H1 (cell line): ENCODE measurements around the gene KDM1A. TPM values are rescaled to one million over a fixed set of nuclear protein-coding genes. Genes with fewer than 3 reads are reported as not detected.

Experiments used
- CTCF ChIA-PET: fragments of 300-600 bp; sonication (Branson Sonifier 250); formaldehyde crosslinking; loops from one replicate; lab custom pipeline; 2021; ENCODE audit not compliant: partially characterized antibody; lab: Charles Lee
- POLR2A ChIA-PET: fragments of 300-600 bp; sonication (Branson Sonifier 250); formaldehyde crosslinking; loops from one replicate; lab custom pipeline; 2021; ENCODE audit warnings: inconsistent platforms; ENCODE audit not compliant: partially characterized antibody; lab: Charles Lee
- DNase-seq, 2 experiments: peaks; one replicate each; pipeline versions ENCODE4 v3.0.0 to v3.0.0-alpha.2; 2010 to 2022; ENCODE audit warnings: low spot score in 2 of 2, low read depth in 1 of 2, mixed read lengths in 1 of 2
- FAIRE-seq: peaks from 2 replicates; lab custom pipeline; 2011; peaks lifted over from hg19 to GRCh38; lab: Jason Lieb, UNC
- H2AFZ ChIP-seq: 2 replicates; pipeline ENCODE4 v1.8.1; 2012; ENCODE audit warnings: low read length, inconsistent platforms
- H2AK5ac ChIP-seq: 2 replicates; pipeline ENCODE4 v1.6.1; 2013; ENCODE audit warnings: low read depth, low read length
- H2BK120ac ChIP-seq: replicated peaks from 2 replicates; pipeline ENCODE3; 2013; ENCODE audit warnings: low read depth, low read length, inconsistent platforms
- H2BK12ac ChIP-seq: 2 replicates; pipeline ENCODE4 v1.6.1; 2013; ENCODE audit warnings: low read depth, low read length
- H2BK15ac ChIP-seq: 2 replicates; pipeline ENCODE4 v1.6.1; 2013; ENCODE audit warnings: low read length
- H2BK20ac ChIP-seq: 2 replicates; pipeline ENCODE4 v1.6.1; 2013; ENCODE audit warnings: low read length
- H2BK5ac ChIP-seq: 2 replicates; pipeline ENCODE4 v1.6.1; 2013; ENCODE audit warnings: low read depth, low read length
- H3K14ac ChIP-seq: 2 replicates; pipeline ENCODE4 v1.6.1; 2013; ENCODE audit warnings: inconsistent platforms; ENCODE audit not compliant: insufficient read length
- H3K18ac ChIP-seq: 2 replicates; pipeline ENCODE4 v1.6.1; 2013; ENCODE audit warnings: low read length; ENCODE audit errors: extremely low read depth
- H3K23ac ChIP-seq: 2 replicates; pipeline ENCODE4 v1.6.1; 2013; ENCODE audit warnings: inconsistent platforms; ENCODE audit not compliant: insufficient read length
- H3K23me2 ChIP-seq: 2 replicates; pipeline ENCODE4 v1.6.1; 2013; ENCODE audit warnings: low read depth, low read length
- H3K27ac ChIP-seq: 2 replicates; pipeline ENCODE4 v1.6.1; 2011; ENCODE audit warnings: low read depth, low read length, inconsistent platforms
- H3K27me3 ChIP-seq, 4 experiments: replicated peaks in 1 of 4; 1 replicate in 1 of 4; 2 replicates in 3 of 4; pipeline versions ENCODE4 v1.6.1 to v1.8.1; 2011 to 2013; ENCODE audit warnings: low read length in 3 of 4, mild to moderate bottlenecking in 3 of 4, inconsistent platforms in 2 of 4, mixed read lengths in 2 of 4, moderate library complexity in 1 of 4; ENCODE audit not compliant: control insufficient read depth in 3 of 4, insufficient read depth in 3 of 4; ENCODE audit errors: extremely low read depth in 1 of 4
- H3K36me3 ChIP-seq, 4 experiments: 2 replicates each; pipeline versions ENCODE4 v1.6.1 to v1.8.1; 2011 to 2013; ENCODE audit warnings: mild to moderate bottlenecking in 4 of 4, low read length in 3 of 4, moderate library complexity in 2 of 4, control low read depth in 1 of 4, inconsistent platforms in 1 of 4; ENCODE audit not compliant: insufficient read depth in 4 of 4, control insufficient read depth in 2 of 4
- H3K4ac ChIP-seq: replicated peaks from 2 replicates; pipeline ENCODE3; 2013; ENCODE audit warnings: low read length, low read depth, mixed read lengths, inconsistent platforms; ENCODE audit not compliant: insufficient read length
- H3K4me1 ChIP-seq, 4 experiments: replicated peaks in 1 of 4; 1 replicate in 1 of 4; 2 replicates in 3 of 4; pipeline versions ENCODE4 v1.6.1 to v1.8.1; 2011 to 2013; ENCODE audit warnings: low read length in 3 of 4, inconsistent platforms in 2 of 4, mixed read lengths in 1 of 4; ENCODE audit not compliant: insufficient read depth in 4 of 4, control insufficient read depth in 3 of 4
- H3K4me2 ChIP-seq, 2 experiments: 2 replicates each; pipeline versions ENCODE4 v1.6.1 to v1.8.1; 2011 to 2013; ENCODE audit warnings: low read depth in 2 of 2, low read length in 2 of 2, control low read depth in 1 of 2, inconsistent platforms in 1 of 2, mild to moderate bottlenecking in 1 of 2; ENCODE audit not compliant: insufficient read depth in 1 of 2
- H3K4me3 ChIP-seq, 4 experiments: fragments of 200-600, 300-600 bp in 1 of 4; sonication (generic), shearing (Covaris generic), sonication (Bioruptor Twin) in 1 of 4; 2 replicates each; pipeline versions ENCODE4 v1.5.1 to v1.8.1; 2011 to 2016; ENCODE audit warnings: low read length in 4 of 4, low read depth in 3 of 4, control low read depth in 2 of 4, inconsistent platforms in 2 of 4, mild to moderate bottlenecking in 2 of 4, mixed read lengths in 1 of 4, moderate library complexity in 1 of 4; ENCODE audit not compliant: insufficient read depth in 2 of 4; ENCODE audit errors: extremely low read depth in 1 of 4
- H3K56ac ChIP-seq: replicated peaks from 2 replicates; pipeline ENCODE3; 2013; ENCODE audit warnings: low read depth, mild to moderate bottlenecking, mixed read lengths, low read length, inconsistent platforms; ENCODE audit not compliant: insufficient read length
- H3K79me1 ChIP-seq: 2 replicates; pipeline ENCODE4 v1.6.1; 2013; ENCODE audit warnings: low read depth, low read length, control low read depth
- H3K79me2 ChIP-seq, 2 experiments: 2 replicates each; pipeline versions ENCODE4 v1.6.1 to v1.8.1; 2012 to 2013; ENCODE audit warnings: low read length in 2 of 2, mild to moderate bottlenecking in 2 of 2, inconsistent platforms in 1 of 2; ENCODE audit not compliant: insufficient read depth in 2 of 2, control insufficient read depth in 1 of 2
- H3K9ac ChIP-seq, 4 experiments: replicated peaks in 1 of 4; 1 replicate in 1 of 4; 2 replicates in 3 of 4; pipeline versions ENCODE4 v1.6.1 to v1.8.1; 2011 to 2013; ENCODE audit warnings: low read depth in 3 of 4, low read length in 3 of 4, control low read depth in 2 of 4, mild to moderate bottlenecking in 2 of 4, moderate library complexity in 2 of 4, inconsistent platforms in 1 of 4; ENCODE audit errors: extremely low read depth in 1 of 4
- H3K9me3 ChIP-seq, 2 experiments: 2 replicates each; pipeline versions ENCODE4 v1.6.1 to v1.8.1; 2012 to 2013; ENCODE audit warnings: mild to moderate bottlenecking in 2 of 2, moderate library complexity in 2 of 2, control low read depth in 1 of 2, inconsistent platforms in 1 of 2, low read depth in 1 of 2, low read length in 1 of 2, mixed read lengths in 1 of 2; ENCODE audit not compliant: insufficient read depth in 2 of 2
- H4K20me1 ChIP-seq, 2 experiments: replicated peaks in 1 of 2; 2 replicates each; pipeline versions ENCODE3 to v1.8.1; 2011 to 2013; ENCODE audit warnings: inconsistent platforms in 2 of 2, low read length in 2 of 2, mild to moderate bottlenecking in 1 of 2; ENCODE audit not compliant: insufficient read depth in 2 of 2, control insufficient read depth in 1 of 2
- H4K5ac ChIP-seq: 2 replicates; pipeline ENCODE4 v1.6.1; 2013; ENCODE audit warnings: low read length, low read depth, mixed read lengths, inconsistent platforms; ENCODE audit not compliant: insufficient read length
- H4K8ac ChIP-seq: 2 replicates; pipeline ENCODE4 v1.8.0; 2013; ENCODE audit warnings: mild to moderate bottlenecking, moderate library complexity, low read length, inconsistent platforms; ENCODE audit not compliant: insufficient read depth; ENCODE audit errors: extremely low read depth
- H4K91ac ChIP-seq: replicated peaks from 2 replicates; pipeline ENCODE3; 2013; ENCODE audit warnings: low read length, mixed read lengths, inconsistent platforms; ENCODE audit not compliant: insufficient read length
- ASH2L ChIP-seq: fragments of 200-600, 300-600 bp; sonication (generic); IDR thresholded peaks from one replicate; pipeline ENCODE4 v1.7.1; 2017; ENCODE audit warnings: low read length
- CHD2 ChIP-seq: IDR thresholded peaks from 2 replicates; pipeline ENCODE4 v1.6.1; 2012; ENCODE audit warnings: low read length, improper control_type of control experiment
- FOSL1 ChIP-seq: IDR thresholded peaks from 2 replicates; pipeline ENCODE4 v1.6.1; 2011; ENCODE audit warnings: mild to moderate bottlenecking, low read depth, low read length, moderate library complexity; ENCODE audit not compliant: insufficient read depth
- GTF2F1 ChIP-seq: IDR thresholded peaks from 2 replicates; pipeline ENCODE4 v1.6.1; 2012; ENCODE audit warnings: low read depth, low read length, improper control_type of control experiment, borderline replicate concordance
- JUN ChIP-seq: IDR thresholded peaks from 2 replicates; pipeline ENCODE4 v1.6.1; 2011; ENCODE audit warnings: low read depth, mild to moderate bottlenecking, improper control_type of control experiment, low read length
- POU5F1 ChIP-seq: IDR thresholded peaks from 2 replicates; pipeline ENCODE4 v1.6.1; 2011; ENCODE audit warnings: low read depth, mild to moderate bottlenecking, low read length, moderate library complexity
- RBBP5 ChIP-seq: IDR thresholded peaks from 2 replicates; pipeline ENCODE4 v1.7.1; 2012; ENCODE audit warnings: low read depth, mild to moderate bottlenecking, inconsistent platforms, low read length, moderate library complexity, borderline replicate concordance
- RXRA ChIP-seq: IDR thresholded peaks from 2 replicates; pipeline ENCODE4 v1.6.1; 2011; ENCODE audit warnings: low read depth, mild to moderate bottlenecking, low read length, moderate library complexity; ENCODE audit not compliant: insufficient read depth
- SP4 ChIP-seq: IDR thresholded peaks from 2 replicates; pipeline ENCODE4 v1.6.1; 2012; ENCODE audit warnings: low read length, inconsistent platforms
- USF2 ChIP-seq: IDR thresholded peaks from 2 replicates; pipeline ENCODE4 v1.6.1; 2011; ENCODE audit warnings: low read length, improper control_type of control experiment
- WGBS, 2 experiments: shearing (Covaris generic) in 1 of 2; methylation state at CpG; one replicate each; pipeline versions ENCODE4 v1.1.6 to v1.1.7; 2013 to 2015; ENCODE audit warnings: low lambda C conversion rate in 2 of 2, mixed read lengths in 2 of 2, inconsistent platforms in 1 of 2, low coverage in 1 of 2, missing lambda C conversion rate in 1 of 2; ENCODE audit not compliant: insufficient replicate concordance in 2 of 2, insufficient coverage in 1 of 2, insufficient read length in 1 of 2; ENCODE audit errors: extremely low coverage in 1 of 2, missing lambda C conversion rate in 1 of 2; 5-methylcytosine and 5-hydroxymethylcytosine counted together
- polyA plus RNA-seq, 7 experiments: library from polyadenylated mRNA; depleted of rRNA in 3 of 7; stranded (reverse) in 5 of 7; unstranded in 2 of 7; fragments of >200 nt in 5 of 7; fragments of 200-250 nt in 2 of 7; gene quantifications; 1 replicate in 5 of 7; 2 replicates in 1 of 7; 4 replicates in 1 of 7; pipeline versions ENCODE4 v1.2.1 to v1.2.3, GENCODE V29; 2011 to 2013; ENCODE audit warnings: missing spikeins in 2 of 7, mixed read lengths in 2 of 7
- total RNA-seq: library from RNA; stranded (reverse); fragmentation: NEBNext Ultra II Directional; extraction: Animal tissue kit (Norgen Biotek cat#: 25700); gene quantifications from 2 replicates; pipeline ENCODE4 v1.2.1, GENCODE V29; 2021
- TF ChIP-seq, protein P1 (sequence below): IDR thresholded peaks from 2 replicates; pipeline ENCODE4 v1.6.1; 2012; ENCODE audit warnings: low read length, inconsistent platforms

Gene KDM1A
- total and polyA plus RNA-seq, 2 of the 8 experiments (the other 6 are each of a cell fraction or from before 2014, with no cell fraction given) = 216 to 275 TPM

DNA sequence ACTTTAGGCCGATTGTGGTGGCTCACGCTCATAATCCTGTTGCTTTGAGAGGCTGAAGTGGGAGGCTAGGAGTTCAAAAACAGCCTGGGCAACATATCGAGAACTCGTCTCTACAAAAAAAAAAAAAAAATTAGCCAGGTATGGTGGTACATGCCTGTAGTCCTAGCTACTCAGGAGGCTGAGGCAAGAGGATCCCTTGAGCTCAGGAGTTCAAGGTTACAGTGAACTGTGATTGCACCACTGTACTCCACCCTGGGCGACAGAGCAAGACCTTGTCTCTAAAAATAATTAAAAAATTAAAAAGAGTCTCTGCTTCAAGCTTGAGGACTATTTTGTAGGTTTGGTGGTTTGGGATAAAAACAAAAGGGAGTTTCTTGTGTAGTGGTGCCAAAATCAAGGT, 21.2 kb downstream of the KDM1A start:
- H2BK20ac ChIP-seq = no peak overlapping the region
- no peak for DNase-seq
- H4K8ac ChIP-seq = no peak overlapping the region
- 86% methylated on average over 5 of the region's 5 CpGs; no CpG with 5 or more reads in 1 of the 2 experiments for WGBS, 2 experiments
- peaks cover 0 to 7% (median 3%) of the 10 kb centered on the region in 4 experiments; a peak in 3 of 8 replicates for H3K36me3 ChIP-seq
- no peak overlapping the region for H4K91ac ChIP-seq
- H2AFZ ChIP-seq = no peak overlapping the region
- H4K20me1 ChIP-seq = peaks cover 15 to 26% of the 10 kb centered on the region in 2 experiments
- no peak overlapping the region for H4K5ac ChIP-seq
- H3K18ac ChIP-seq = no peak overlapping the region
- H3K4me1 ChIP-seq = peaks cover 0 to 11% (median 4%) of the 10 kb centered on the region in 4 experiments; a peak in 2 of 7 replicates
- H3K56ac ChIP-seq = no peak overlapping the region
- H3K23me2 ChIP-seq = no peaks in the 10 kb centered on the region
- H3K79me2 ChIP-seq = peaks cover 13 to 95% of the 10 kb centered on the region in 2 experiments
- no peak overlapping the region for H3K27ac ChIP-seq
- H2BK12ac ChIP-seq = no peak overlapping the region
- no peak overlapping the region for H3K4ac ChIP-seq
- no peak overlapping the region for H3K23ac ChIP-seq
- H3K27me3 ChIP-seq = no peaks in the 10 kb centered on the region
- no peak overlapping the region for H3K4me3 ChIP-seq
- no peak overlapping the region for H2BK15ac ChIP-seq
- POLR2A ChIA-PET = interaction anchor here (0.6 to 0.7 kb wide), 2 partner anchors 15 to 110 kb away, joined by 3 read pairs; no protein-coding TSS in a partner anchor
- H2BK5ac ChIP-seq = no peak overlapping the region
- no peak overlapping the region for H2BK120ac ChIP-seq
- H3K79me1 ChIP-seq = no peaks in the 10 kb centered on the region
- FAIRE-seq = no peak
- no peaks in the 10 kb centered on the region for H3K9me3 ChIP-seq
- no peak overlapping the region for H3K9ac ChIP-seq
- H3K4me2 ChIP-seq = no peak overlapping the region
- CTCF ChIA-PET = interaction anchor here (0.7 to 2.0 kb wide), 5 partner anchors 61 to 477 kb away, joined by 3 to 6 read pairs (median 4); no protein-coding TSS in a partner anchor
- no peak overlapping the region for H3K14ac ChIP-seq
- H2AK5ac ChIP-seq = no peak overlapping the region
- TF ChIP-seq JUN (no peak), RBBP5 (no peak), POU5F1 (no peak), FOSL1 (no peak), SP4 (no peak), RXRA (no peak), USF2 (no peak), GTF2F1 (no peak), ASH2L (no peak), CHD2 (no peak)
- TF ChIP-seq, protein P1, sequence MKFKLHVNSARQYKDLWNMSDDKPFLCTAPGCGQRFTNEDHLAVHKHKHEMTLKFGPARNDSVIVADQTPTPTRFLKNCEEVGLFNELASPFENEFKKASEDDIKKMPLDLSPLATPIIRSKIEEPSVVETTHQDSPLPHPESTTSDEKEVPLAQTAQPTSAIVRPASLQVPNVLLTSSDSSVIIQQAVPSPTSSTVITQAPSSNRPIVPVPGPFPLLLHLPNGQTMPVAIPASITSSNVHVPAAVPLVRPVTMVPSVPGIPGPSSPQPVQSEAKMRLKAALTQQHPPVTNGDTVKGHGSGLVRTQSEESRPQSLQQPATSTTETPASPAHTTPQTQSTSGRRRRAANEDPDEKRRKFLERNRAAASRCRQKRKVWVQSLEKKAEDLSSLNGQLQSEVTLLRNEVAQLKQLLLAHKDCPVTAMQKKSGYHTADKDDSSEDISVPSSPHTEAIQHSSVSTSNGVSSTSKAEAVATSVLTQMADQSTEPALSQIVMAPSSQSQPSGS = no peak
